Dedifferentiated amniotic fluid mesenchymal stem cell (primary cell): Measurements from ENCODE around the gene CEP135.
"Not testable (repeated sequence)": the region's sequence is repeated elsewhere in the genome, so short reads cannot be mapped to it uniquely, and the experiment has no call there.

ENCODE experiments used
- DNase-seq: peaks from one replicate; pipeline ENCODE4 v3.0.0-alpha.2; 2016; ENCODE audit errors: extremely low spot score

Gene CEP135

DNA sequence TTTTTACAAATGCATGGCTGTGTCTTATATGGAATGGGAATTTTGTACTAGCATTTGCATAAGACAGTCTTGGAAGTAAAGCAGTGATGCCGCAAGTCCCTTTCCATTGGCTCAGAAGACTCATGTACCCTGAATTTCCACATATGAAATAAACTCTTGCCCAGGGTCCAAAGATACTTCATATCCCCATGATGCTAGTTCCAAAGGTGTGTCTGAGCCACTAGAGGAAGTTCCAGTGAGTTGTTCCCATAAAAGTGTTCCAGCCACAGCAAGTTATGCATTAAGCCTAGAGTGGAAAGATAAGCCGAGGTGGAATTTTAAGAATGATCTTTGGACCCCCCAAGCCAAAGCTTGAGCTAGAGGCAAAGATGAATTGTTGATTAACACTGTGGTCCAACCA, 9.3 kb upstream of the CEP135 start:
- DNase-seq: no peak

DNA sequence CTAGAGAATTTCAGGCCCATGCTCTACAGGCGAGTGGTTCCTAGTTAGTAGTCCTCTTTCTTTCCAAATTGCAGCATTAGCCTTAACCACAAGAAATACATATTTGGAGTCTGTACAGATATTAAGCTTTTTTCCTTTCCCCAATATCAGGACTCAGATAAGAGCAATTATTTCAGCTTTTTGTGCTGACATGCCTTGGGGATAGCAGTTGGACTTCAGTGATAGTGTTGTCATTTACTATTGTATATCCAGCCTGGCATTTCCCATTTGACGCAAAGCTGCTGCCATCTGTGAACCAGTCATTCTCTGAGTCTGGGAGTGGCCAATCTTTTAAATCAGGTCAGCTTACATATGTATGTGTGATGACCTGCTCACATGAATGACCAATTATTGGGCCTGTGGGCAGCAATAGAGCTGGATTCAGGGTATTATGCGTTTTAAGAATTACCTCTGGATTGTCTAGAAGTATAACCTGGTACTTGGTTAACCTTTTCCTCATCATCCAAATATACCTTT, 6.8 kb upstream of the CEP135 start:
- DNase-seq: no peak

DNA sequence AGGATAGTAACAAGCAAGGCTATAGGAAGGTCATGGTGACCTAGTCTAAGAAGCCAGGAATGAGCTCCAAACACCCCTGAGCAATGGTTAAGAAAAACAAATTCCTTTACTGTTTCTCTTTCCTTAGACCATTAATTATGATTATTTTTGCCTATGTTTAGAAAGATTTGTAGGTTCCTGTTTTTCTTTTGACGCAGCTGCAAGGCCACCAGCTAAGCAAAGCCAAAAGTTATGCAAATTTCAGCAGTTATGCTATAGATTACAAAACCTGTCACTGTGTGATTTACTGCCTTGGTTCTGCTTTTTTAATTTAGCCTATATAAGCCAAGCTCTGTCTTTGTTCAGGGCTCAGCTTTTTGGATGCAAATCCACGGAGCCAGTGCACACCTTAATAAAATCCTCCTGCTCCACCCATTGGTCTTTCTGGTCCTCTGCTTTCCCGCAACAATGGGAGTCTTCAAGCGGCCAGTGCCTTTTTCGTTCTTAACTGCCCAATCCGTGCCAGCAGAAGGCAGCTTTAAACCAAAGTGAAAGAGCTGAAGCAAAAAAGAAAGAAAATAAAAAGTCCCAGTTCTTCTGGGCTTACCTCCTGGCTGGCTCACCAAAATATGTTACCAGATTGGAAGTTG, 1.4 kb upstream of the CEP135 start:
- no peak for DNase-seq

DNA sequence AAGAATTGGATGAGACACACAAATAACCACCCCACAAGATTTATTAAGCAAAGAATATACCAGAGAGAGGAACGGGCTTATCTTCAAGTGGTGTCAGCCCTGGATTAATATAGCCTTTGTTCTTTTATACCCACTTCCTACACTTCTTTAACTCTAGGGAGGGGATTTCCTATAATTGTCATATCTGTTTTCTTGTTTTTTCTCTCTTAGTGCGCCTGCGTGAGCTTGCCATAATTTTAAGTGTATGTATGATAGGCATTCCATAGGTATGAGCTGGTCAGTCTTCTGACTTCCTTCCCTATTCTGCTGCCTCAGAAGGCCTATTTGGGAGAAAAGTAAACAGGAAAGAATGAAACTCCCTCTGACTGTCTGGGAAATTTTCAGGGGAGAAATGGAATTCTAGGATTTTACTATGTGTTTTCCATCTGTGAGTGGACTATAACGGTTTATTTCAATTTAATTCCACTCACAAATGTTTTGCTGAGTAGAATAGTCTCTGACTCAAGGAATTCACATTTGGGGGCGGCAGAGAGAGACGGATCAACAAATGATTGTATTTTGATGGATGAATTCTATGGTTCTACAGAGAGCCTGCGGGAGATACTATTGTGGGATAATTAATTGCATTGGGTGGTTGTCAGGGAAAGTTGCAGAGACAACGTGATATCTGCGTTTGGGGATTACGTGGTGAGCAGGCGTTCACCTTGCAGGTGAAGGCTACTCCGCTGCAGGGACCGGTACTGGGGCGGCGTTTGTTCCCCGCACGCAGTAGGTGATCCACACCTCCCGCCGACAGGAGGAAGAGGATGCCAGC, 626 bp upstream of the CEP135 start:
- DNase-seq: peak; percentile 93

DNA sequence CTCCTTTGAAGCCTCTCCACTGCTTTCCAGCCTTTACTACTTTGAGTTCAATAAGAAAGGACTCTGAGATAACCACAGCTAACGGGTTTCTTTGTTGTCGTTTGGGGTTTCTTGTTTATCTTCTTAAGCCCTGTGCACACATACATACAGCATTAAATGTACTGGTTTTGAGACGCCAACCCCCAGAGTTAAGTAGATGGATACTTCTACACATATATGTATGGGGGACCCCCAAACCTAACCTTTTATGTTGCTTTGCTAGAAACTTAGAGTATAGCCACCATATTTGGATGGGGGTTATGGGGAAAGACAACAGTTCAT, 697 bp downstream of the CEP135 start:
- DNase-seq: no peak

DNA sequence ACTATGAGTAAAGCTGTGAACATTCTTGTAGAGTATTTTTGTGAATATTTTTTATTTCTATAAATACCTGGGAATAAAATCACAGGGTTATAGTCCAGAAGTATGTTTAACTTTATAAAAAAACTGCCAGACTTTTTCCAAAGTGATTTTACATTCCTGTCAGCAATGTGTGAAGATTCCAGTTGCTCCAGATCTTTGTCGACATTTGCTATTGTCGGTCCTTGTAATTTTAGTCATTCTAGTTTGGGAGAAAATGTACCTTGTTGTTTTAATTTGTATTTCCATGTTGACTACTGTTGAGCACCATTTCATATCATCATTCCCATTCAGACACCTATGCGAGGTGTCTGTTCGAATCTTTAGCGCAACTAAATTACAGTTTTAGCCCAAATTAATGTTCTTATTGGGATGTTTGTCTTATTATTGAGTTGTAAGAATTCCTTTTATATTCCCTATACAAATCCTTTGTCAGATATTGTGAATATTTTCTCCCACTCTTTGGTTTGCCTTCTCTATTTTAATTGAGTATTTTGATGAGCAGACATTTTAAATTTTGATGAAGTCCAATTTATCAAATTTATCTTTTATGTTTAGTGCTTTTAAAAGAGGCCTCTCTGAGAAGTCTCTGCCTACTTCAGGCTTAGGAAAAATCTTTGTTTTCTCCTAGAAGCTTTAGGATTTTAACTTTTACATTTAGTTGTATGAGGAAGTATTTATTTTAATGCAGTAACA, 2.6 kb downstream of the CEP135 start:
- no peak for DNase-seq

DNA sequence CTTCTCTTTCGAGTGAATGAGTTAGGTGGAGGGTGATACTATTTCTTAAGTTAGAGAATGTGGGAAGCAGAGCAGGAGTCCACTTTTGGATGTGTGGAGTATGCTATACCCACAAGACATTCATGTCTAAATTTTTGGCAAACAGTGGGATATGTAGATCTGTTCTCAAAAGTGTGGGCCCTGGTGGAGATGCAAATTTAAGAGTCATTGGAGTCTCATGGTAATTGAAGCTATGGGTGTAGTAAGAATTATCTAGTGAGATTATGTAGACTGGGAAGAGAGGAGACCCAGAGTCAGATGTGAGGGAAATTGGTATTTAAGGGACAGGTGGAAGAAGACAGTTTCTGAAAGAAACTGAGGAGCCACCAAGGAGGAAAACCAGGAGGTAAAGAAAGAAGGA, 7.0 kb downstream of the CEP135 start:
- DNase-seq: no peak

DNA sequence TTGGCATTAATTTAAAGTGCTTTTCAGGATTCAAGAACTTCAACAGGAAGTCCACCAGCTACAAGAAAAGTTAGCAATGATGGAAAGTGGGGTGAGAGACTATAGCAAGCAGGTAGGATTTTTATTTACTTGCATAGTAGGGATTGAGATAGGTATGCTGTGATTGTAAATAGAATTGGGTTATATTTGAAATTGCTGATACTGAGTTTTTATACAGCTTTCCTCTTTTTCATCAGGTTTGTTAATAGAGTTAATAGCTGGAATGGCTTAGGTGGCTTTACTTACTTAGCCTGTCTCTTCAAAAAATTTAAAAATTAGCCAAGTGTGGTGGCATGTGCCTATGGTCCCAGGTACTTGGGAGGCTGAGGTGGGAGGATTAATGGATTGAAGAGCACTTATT, 10.9 kb downstream of the CEP135 start:
- DNase-seq: no peak

DNA sequence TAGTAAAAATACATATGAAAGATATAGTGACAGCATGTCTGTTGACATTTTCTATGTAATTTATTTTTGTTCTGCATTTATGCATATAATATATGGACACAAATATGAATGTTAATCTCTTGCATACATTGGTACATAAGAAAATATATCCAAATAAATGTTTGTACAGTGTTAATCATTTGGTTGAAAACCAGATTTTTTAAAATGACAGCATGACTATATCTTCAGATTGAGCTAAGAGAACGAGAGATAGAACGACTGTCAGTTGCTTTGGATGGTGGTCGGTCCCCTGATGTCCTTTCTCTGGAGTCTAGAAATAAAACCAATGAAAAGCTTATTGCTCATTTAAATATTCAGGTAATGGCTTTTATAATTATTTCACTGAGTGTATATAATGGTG, 15.3 kb downstream of the CEP135 start:
- no peak for DNase-seq

GRCh38 chr4:55965585-55965984, 16.8 kb downstream of the CEP135 start:
- DNase-seq: no peak

- not testable (repeated sequence) for DNase-seq
These were observed 17.6 kb downstream of the CEP135 start for GRCh38 chr4:55966324-55966723.

GRCh38 chr4:55967376-55967775, 18.6 kb downstream of the CEP135 start:
- no peak for DNase-seq

DNA sequence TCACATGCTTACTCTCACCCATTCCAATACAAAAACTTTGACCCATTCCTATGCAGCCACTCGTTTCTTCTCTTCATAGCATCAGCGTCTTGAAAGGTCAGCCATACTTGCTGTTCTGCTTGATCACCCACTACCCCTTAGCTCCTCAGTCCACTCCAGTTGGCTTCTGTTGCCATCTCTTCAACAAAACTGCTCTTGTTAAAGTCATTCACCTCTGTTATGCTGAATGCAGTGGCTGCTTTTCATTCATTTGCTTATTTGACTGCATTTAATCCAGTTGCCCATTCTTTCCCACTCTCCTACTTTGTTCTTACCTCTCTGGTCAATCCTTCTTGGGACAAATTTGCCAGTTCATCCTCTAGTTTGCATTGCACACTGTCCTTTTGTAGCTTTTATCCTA, 24.9 kb downstream of the CEP135 start:
- no peak for DNase-seq

DNA sequence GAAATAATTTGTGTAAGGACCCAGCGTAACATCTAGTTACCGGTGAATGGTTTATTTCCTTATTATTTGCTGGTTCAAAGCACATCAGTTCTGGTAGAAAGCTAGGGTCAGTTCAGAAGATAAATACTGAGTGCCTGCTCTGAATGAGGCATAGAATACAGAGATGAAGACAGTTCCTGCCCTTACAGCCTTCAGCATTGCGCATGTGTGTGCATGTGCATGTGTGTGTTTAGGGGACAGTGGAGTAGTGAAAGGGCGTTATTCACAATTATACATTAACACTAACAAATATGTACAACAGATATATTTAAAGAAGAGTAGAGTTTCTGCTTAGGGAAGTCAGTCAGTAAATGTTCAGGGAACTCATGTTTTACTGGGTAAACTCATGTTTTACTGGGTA, 29.1 kb downstream of the CEP135 start:
- no peak for DNase-seq

GRCh38 chr4:55979562-55979961, 30.8 kb downstream of the CEP135 start:
- DNase-seq: no peak

DNA sequence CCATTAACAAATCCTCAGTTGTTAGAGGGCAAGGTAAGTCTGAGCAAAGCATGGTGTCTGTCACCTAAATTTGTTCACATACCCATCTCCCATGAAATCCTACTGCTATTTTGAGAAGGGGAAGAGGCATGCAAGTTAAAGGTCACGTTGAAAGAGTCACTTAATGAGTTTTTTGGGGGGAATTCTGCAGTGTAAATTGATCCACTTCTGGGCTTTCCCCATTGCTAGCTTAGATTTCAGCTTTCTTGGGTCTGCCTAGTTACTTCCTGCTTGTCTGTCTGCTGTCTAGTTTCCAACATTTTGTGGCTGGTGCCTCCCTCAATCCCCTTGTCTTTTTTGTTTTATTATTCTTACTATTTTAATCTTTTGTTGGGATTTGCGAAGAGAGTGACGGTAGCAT, 32.0 kb downstream of the CEP135 start:
- no peak for DNase-seq

DNA sequence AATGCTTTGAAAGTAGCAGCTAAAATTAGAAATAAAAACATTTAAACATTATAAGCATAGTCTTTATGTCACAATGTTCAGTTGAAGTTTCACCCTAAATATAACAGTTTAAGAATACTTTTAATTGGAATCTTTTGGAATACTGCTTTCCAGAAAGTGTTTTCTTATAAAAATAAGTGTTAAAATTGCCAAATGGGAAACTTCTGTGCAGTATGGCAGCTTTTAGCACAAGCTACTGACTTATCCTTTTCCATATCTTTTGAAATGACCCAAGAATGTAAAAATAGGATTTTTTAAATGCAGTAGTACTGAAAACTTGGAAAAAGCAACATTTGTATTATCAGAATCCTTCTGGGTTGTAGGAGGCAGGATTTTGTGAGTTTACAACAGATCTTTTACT, 34.2 kb downstream of the CEP135 start:
- no peak for DNase-seq

GRCh38 chr4:55989766-55990165, 41.0 kb downstream of the CEP135 start:
- no peak for DNase-seq

DNA sequence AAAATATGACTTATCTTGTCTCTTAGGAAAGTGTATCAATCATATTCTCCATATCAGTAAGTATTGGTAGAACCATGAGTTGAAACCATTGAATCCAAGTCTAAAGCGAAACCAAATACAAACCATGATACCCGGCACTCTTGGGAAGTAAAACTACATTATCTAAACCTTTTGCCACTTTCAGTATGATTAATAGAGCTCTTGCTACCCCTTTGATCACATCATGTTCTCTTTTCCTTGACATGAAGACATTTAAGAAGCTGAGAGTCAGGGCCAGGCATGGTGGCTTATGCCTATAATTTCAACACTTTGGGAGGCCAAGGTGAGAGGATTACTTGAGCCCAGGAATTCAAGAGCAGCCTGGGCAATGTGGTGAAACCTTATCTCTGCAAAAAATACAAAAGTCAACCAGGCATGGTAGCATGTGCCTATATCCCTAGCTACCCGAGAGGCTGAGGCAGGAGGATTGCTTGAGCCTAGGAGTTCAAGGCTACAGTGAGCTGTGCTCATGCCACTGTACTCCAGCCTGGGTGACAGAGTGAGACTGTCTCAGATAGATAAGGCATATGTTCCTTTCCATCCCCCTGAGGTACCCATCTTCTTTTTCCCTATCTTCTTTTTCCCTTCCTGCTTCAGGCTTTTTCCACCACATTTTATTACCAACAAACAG, 45.4 kb downstream of the CEP135 start:
- no peak for DNase-seq

- DNase-seq: no peak
These were observed 47.9 kb downstream of the CEP135 start for GRCh38 chr4:55996646-55997045.

DNA sequence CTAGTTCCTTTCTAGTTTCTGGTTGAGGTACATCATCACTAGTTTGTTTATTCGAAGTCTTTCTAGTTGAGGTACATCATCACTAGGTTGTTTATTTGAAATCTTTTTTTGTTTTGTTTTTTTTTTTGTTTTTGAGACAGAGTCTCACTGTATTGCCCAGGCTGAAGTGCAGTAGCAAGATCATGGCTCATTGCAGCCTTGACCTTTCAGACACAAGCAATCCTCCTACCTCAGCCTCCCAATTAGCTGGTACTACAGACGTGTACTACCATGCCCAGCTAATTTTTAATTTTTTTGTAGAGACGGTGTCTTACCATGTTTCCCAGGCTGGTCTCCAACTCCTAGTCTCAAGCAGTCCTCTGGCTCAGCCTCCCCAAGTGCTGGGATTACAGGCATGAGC, 54.9 kb downstream of the CEP135 start:
- no peak for DNase-seq

DNA sequence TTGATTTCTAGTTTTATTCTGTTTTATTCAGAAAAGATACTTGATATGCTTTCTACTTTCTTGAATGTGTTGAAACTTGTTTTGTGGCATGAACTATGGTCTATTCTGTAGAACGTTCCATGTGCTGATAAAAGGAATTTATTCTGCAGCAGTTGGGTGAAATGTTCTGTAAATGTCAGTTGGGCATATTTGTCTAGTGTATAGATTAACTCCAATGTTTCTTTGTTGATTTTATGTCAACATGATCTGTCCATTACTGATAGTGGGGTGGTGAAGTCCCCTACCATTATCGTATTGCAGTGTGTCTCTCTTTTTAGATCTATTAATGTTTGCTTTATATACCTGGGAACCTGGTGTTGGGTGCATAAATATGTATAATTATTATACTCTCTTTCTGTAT, 55.5 kb downstream of the CEP135 start:
- no peak for DNase-seq
